Measurements from ENCODE around the gene TOX2.
A peak's percentile ranks its signal among the peaks of the same experiment; 100 is the strongest.

The TOX2 gene

DNA sequence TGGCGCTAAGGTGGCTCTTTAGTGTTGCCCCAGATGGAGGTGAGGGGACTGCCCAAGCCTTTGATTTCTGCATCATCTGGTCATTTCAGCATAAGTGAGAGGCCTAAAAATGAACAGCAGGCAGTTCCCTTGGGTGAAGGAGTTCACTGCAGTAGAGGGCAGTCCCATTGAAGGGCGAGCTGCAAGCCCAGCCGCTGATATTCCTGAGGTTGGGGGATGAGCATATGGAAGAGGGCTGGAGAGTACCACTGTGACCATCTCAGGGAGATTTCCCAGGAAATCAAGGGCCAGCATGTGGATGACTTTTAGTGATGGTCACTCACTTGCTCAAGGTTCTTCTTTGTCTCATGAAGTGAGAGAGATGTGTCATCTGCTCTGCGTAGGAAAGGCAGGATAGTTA lies 9.3 kb downstream of the TOX2 start:
- no peak overlapping the region for H3K27ac ChIP-seq
- TF ChIP-seq, protein P1, sequence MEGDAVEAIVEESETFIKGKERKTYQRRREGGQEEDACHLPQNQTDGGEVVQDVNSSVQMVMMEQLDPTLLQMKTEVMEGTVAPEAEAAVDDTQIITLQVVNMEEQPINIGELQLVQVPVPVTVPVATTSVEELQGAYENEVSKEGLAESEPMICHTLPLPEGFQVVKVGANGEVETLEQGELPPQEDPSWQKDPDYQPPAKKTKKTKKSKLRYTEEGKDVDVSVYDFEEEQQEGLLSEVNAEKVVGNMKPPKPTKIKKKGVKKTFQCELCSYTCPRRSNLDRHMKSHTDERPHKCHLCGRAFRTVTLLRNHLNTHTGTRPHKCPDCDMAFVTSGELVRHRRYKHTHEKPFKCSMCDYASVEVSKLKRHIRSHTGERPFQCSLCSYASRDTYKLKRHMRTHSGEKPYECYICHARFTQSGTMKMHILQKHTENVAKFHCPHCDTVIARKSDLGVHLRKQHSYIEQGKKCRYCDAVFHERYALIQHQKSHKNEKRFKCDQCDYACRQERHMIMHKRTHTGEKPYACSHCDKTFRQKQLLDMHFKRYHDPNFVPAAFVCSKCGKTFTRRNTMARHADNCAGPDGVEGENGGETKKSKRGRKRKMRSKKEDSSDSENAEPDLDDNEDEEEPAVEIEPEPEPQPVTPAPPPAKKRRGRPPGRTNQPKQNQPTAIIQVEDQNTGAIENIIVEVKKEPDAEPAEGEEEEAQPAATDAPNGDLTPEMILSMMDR (conservative IDR thresholded peaks at IDR 0.05): no peak

DNA sequence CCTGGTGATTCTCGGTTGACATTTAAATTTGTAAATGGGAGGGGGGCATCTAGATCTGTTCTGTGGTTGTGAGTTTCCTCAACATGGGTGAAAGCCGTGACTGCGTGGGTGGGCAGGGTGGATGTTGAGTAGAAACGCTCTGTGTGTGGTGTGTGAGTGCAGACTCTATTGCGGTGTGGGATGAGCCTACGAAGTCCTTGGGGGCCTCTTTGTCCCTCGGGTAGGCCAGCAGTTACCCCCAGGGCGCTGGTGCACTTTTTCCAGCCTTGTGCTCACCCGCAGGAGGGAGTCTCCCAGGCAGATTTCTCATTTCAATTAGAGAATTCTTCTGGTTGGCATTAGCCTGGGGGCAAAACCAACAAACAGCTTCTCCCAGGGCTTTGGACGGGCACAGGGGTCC lies 10.6 kb downstream of the TOX2 start:
- TF ChIP-seq, protein P1 (conservative IDR thresholded peaks at IDR 0.05): no peak
- H3K27ac ChIP-seq: peak overlapping the region; percentile 59

DNA sequence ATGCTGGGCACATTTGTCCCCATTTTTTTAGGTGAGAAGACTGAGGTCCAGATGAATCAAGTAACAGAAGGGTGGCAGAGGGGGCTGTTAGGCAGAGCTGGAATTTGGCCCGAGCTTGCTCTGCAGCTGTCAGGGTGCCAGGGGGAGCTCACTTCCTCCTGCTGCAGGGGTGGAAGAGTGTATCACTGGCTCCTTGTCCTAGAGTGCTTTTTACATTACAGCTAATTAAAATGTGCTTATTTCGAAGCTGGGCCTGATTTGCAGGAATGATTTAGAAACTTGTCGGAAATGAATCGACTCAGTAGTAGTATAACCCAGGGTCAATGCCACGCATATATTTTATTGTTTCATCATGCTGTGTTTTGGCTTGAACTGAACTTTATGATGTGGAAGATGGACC lies 11.1 kb downstream of the TOX2 start:
- TF ChIP-seq, protein P1 (conservative IDR thresholded peaks at IDR 0.05): 0 out of 2 replicates have a peak, but pooled peaks have one; percentile 7
- peak overlapping the region; percentile 59 for H3K27ac ChIP-seq

DNA sequence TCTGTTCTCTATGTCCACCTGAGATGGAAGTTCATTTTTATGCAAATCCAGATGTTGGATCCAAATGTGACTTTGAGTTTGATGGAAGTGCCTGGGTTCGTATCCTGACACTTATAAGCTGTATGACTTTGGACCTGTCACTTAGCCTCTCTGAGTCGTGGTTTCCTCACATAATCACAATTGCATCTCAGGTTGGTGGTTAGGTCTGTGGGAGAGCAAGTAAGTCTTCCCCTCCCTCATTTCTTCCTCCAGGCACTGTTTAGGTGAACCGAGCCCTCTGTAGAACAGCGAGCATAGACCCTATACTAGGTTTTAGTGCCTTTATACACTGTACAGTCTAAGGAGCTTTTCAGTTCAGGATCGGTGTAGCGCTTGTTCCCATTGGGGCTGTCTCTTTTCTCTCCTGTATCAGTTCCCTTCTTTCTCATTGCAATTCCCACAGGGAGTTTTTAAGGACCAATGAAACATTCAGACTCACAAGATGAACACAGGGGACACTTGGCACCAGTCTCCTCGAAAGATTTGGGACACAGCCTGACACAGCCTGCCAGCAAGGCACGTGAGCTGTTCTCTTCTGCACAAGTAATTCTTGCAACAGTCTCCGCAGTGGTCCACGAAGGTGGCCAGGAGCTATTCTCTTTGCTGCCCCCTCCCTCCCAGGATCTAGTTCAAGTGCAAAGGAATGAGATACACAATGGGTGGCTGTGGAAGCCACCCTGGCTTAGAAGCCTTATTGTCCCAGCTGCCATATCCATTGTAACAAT lies 11.8 kb downstream of the TOX2 start:
- H3K27ac ChIP-seq: peak overlapping the region; percentile 59
- TF ChIP-seq, protein P1 (conservative IDR thresholded peaks at IDR 0.05): no peak

DNA sequence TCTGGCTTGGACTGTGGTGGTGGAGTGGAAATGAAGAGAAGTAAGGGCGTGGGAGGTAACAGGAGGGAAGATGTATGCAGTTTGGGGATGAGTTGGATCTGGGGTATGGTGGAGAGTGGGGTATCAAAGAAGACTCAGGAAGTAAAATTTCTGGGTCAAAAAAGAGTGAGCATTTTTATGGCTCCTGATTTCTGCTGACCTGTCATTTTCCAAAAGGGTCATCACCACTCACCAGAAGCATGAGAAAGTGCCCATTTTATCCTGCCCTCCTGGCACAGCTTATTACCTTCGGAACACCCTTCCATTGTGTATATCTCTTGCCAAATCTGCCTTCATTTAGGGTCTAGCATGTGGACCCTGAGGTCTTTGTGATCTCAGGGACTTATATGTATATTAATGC lies 17.3 kb downstream of the TOX2 start:
- TF ChIP-seq, protein P1 (conservative IDR thresholded peaks at IDR 0.05): no peak

DNA sequence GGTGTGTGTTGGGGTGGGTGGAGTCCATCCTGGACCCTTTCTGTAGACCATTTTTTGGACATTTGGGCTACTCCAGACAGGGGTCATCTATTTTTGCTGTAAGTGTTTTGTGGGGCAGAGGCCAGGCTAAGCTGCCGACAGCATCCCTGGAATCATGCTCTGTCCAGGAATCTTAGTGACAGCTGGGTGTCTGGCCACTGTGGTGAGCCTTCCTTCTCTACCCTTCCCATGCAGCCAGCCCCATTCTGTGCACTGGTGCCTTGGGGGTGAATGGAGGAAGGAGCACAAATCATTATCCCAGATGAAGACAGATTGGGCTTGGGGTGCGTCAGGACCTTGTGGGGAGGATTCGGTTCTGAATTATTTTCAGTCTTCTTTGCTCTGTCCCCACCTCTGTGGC lies 20.2 kb downstream of the TOX2 start:
- no peak overlapping the region for H3K27ac ChIP-seq
- TF ChIP-seq, protein P1 (conservative IDR thresholded peaks at IDR 0.05): no peak

More for the DNA sequence above, 17.3 kb downstream of the TOX2 start:
- peak overlapping the region; percentile 35 for H3K27ac ChIP-seq

DNA sequence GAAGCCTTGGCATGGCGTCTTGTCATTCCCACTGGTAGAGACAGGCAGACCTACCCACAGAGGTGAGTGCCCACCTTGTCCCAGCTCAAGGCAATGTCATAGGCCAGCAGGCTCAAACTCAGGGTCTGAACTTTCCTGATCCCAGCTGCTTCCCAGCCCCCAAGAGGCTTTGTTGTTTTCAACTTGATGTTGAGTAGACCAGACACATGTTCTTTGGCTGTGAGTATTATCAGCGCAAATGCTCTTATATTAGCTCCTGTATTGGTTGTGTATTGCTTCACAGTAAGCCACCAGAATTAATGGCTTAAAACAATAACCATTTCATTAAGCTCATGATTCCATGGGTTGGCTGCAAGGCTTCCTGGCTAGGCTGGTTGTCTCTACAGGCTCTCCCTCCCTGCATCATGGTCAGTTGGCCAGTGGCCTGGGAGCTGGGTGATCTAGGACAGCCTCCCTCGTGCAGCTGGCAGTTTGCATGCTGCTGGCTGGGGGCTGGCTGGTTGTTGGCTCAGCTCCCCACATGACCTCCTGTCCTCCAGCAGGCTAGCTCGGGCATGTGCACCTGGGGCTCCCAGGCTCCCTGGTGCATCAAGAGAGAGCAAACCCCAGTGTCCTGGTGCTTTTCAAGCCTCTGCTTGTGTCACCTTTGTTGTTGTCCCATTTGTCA lies 21.6 kb downstream of the TOX2 start:
- H3K27ac ChIP-seq: no peak overlapping the region
- TF ChIP-seq, protein P1 (conservative IDR thresholded peaks at IDR 0.05): no peak

Data from VCaP (cell line).